Sigmoid colon (tissue), 4 donors: ENCODE measurements around the gene HS3ST6.

Source experiments
- CTCF ChIP-seq, 4 experiments: fragments of 450-650 bp in 3 of 4; fragments of 200-600 bp in 1 of 4; IDR thresholded peaks; one replicate each; pipeline ENCODE4 v1.5.1; 2016 to 2019; ENCODE audit warnings: antibody characterized with exemption in 4 of 4, mild to moderate bottlenecking in 3 of 4, moderate library complexity in 2 of 4
- EP300 ChIP-seq, 4 donors: sonication (generic); formaldehyde crosslinking; IDR thresholded peaks; one replicate each; pipeline ENCODE4 v1.6.1; 2017; ENCODE audit warnings: antibody characterized with exemption in 4 of 4

- no peak for TF ChIP-seq EP300 (IDR thresholded peaks at IDR 0.05)
- no peak for TF ChIP-seq CTCF (IDR thresholded peaks at IDR 0.05)
Observed at GRCh38 chr16:1966460-1966859, 48.2 kb upstream of the HS3ST6 start, which contains the start of gene RNF151.
